Limb (tissue), 2 donors: ENCODE measurements around the gene EVA1C.
"Not testable (repeated sequence)": the region's sequence is repeated elsewhere in the genome, so short reads cannot be mapped to it uniquely, and the experiment has no call there.

ENCODE experiments used
- DNase-seq, 2 donors: peaks; one replicate each; pipeline ENCODE4 v3.0.0-alpha.2; 2016; ENCODE audit errors: extremely low spot score in 2 of 2

Gene EVA1C

GRCh38 chr21:32523988-32524719 lies 111.6 kb downstream of the EVA1C start:
- no peak for DNase-seq

GRCh38 chr21:32525282-32525681 lies 112.8 kb downstream of the EVA1C start:
- no peak for DNase-seq

DNA sequence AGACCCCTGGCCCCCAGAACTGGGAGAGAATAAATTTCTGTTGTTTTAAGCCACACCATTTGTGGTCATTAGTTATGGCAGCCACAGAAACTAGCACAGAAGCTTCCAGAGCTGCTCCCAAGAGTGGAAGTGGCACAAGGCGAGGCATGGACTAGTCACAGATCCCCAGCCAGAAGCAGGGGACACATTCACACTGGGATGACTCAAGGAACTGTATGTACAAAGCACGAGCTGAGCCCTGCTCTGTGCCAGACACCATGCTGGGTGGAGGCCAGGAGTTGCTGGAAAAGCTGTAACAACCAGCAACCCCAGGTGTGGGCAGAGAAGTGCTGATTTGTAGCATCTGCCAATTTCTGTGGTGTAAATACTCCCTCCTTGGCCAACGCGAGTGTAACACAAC lies 117.2 kb downstream of the EVA1C start:
- DNase-seq = no peak

GRCh38 chr21:32530809-32531208 lies 118.3 kb downstream of the EVA1C start:
- not testable (repeated sequence) for DNase-seq

DNA sequence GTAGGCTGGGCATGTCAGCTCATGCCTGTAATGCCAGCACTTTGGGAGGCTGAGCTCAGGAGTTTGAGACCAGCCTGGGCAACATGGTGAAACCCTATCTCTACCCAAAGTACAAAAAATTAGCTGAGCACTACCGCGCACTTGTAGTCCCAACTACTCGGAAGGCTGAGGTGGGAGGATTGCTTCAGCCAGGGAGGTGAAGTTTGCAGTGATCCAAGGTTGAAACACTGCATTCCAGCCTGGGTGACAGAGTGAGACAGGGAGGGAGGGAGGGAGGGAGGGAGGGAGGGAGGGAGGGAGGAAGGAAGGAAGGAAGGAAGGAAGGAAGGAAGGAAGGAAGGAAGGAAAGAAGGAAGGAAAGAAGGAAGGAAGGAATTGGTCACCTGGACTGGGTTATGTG lies 119.1 kb downstream of the EVA1C start:
- not testable (repeated sequence) for DNase-seq

GRCh38 chr21:32532636-32533035 lies 120.1 kb downstream of the EVA1C start:
- DNase-seq = no peak

GRCh38 chr21:32533053-32533452 lies 120.5 kb downstream of the EVA1C start:
- no peak for DNase-seq

- no peak for DNase-seq
Measured at GRCh38 chr21:32533611-32534010, 121.1 kb downstream of the EVA1C start.

- no peak for DNase-seq
Measured at GRCh38 chr21:32534113-32534512, 121.6 kb downstream of the EVA1C start.

- DNase-seq = no peak
Measured at GRCh38 chr21:32535612-32536011, 123.1 kb downstream of the EVA1C start.

DNA sequence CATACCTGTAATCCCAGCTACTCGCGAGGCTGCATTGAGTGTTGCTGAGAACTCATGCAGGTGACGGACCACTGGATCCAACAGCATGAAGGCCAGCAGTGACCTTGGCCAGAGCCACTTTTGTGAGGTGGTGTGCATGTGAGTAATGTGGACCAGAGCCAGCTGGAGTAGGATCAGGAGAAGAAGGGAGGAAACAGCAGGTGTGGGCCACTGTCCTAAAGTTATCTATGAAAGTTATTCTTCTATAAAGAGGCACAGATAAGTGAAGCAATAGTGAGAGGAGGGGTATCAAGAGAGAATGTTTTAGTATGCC lies 125.0 kb downstream of the EVA1C start:
- no peak for DNase-seq

DNA sequence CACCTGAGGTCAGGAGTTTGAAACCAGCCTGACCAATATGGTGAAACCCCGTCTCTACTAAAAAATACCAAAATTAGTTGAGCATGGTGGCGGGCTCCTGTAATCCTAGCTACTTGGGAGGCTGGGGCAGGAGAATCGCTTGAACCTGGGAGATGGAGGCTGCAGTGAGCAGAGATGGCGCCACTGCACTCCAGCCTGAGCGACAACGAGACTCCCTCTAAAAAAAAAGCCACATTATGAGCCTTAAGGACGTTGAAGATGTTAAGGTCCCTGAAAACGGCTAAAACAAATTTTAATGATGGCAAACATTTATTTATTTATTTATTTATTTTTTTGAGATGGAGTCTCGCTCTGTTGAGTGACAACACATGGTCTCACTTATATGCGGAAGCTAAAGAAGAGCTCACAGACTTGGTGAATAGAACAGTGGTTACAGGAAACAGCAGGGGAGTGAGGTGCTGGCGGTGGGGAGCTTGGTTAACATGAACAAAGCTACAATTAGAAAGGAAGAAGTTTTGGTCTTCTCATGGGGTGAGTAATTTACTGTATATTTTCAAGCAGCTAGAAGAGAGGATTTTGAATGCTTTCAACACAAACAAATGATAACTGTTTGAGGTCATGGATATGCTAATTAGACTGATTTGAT lies 125.8 kb downstream of the EVA1C start:
- DNase-seq = no peak

DNA sequence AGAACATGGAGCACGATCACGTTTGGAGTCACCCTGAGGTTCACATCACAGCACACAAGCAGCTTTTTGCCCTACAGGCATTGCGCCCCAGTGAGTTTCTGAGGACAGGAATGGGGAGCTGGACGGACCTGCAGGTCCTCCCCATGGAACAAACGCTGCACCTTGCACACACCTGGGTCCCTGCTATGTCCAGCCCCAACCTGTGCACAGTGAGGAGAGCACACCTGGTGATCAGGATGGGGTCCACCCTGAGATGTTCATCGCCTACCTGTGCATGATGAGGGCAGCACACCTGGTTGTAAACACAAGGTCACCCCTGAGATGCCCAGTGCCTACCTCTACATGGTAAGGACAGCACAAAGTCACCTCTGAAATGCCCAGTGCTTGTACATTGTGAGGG lies 126.9 kb downstream of the EVA1C start:
- DNase-seq = no peak

DNA sequence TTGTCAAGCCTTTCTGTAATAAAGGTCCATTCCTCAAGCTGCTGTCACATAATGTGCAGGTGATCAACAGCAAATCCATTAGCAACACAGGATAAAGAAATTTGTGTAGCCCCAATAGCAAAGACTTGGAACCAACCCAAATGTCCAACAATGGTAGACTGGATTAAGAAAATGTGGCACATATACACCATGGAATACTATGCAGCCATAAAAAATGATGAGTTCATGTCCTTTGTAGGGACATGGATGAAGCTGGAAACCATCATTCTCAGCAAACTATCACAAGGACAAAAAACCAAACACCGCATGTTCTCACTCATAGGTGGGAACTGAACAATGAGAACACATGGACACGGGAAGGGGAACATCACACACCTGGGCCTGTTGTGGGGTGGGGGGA lies 130.6 kb downstream of the EVA1C start:
- not testable (repeated sequence) for DNase-seq

DNA sequence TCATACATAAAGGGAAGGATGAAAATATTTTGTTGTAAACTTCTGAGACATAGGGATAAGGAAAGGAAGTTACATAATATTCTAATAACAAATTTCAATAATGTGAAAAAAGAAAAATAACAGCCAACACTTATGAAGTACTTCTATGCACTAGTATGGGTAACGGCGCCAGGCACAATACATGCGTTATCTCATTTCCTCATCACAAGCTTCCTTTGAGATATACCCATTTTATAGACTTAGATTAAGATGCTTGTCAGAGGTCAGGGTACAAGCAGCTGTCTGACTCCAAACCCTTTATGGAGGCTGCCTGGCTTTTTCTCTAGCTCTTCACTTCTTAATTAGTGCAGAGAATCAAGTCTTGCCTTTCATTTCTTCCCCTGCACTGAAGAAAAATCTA lies 131.5 kb downstream of the EVA1C start:
- DNase-seq = no peak

- no peak for DNase-seq
Measured at GRCh38 chr21:32544697-32545096, 132.2 kb downstream of the EVA1C start.

DNA sequence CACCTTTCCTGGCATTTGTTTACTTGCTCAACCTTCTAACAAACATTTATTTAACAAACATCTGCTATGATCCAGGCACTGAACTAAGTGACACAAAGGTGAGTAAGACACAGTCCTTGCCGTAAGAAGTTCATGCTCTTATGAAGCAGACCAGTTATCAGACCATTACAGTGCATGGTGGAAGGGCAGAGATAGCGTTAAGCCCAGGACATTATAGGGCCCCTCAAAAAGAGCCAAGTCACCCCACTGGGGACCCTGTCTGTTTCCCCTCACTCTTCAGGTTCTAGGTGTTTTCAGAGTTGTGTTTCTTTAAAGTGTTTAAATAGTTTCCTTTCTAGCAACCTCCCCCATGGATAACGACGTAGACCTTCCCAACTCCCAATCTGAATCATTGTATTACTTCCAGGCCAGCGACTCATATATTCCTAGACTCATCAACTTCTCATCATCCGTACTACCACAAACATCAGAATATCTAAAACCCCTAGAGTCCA lies 133.5 kb downstream of the EVA1C start:
- no peak for DNase-seq

DNA sequence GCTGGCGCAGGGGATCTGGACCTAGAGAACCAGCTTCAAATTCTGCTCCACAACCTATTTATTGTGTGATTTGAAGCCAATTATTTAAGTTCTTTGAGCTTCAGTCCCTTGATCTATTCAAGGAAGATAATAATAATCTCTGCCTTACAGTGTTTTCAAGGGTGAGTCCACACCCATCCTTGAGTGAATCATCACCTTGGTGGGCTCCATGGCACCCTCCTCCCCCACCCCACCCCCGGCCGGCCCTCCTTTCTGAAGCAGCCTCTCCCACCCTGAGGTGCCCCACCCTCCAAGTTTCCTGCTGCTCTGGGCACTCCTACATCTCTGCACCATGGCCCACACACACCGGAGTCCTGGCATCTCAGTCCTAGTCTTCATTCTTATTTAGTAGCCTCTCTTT lies 134.5 kb downstream of the EVA1C start:
- DNase-seq = no peak

GRCh38 chr21:32548978-32549377 lies 136.5 kb downstream of the EVA1C start:
- DNase-seq = no peak

GRCh38 chr21:32549440-32549839 lies 136.9 kb downstream of the EVA1C start:
- no peak for DNase-seq

DNA sequence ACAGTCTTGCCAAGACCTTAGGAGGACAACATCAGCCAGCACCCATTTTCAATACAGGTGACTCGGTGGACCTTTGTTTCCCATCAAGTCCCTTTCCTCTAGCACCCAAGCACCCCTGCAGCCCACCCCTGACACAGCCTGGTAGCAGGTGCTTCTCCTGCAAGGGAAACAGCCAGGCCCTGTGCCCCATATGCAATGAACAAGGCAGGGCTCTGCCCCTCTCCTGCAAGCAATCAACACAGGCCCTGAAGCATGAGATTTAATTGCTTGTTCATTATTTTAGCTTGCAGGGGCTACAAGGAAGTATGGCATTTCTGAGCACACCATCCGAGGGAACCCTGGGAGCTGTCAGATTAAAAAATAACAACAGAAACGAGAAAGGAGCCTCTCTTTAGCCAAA lies 137.4 kb downstream of the EVA1C start:
- DNase-seq = no peak

GRCh38 chr21:32554832-32555638 lies 142.5 kb downstream of the EVA1C start:
- no peak for DNase-seq
